Bronchial epithelial cell (primary cell): ENCODE results near the gene VPS4B. TPM values are rescaled to one million over a fixed set of nuclear protein-coding genes. Genes with fewer than 3 reads are reported as not detected.

ENCODE experiments used
- DNase-seq: peaks from one replicate; pipeline ENCODE4 v3.0.0-alpha.2; 2010; ENCODE audit warnings: low read depth
- FAIRE-seq: peaks from 2 replicates; lab custom pipeline; 2011; peaks lifted over from hg19 to GRCh38; lab: Jason Lieb, UNC
- H3K27me3 ChIP-seq: 2 replicates; pipeline ENCODE4 v1.5.1; 2011; ENCODE audit warnings: low read length; ENCODE audit not compliant: control insufficient read depth, insufficient read depth
- H3K36me3 ChIP-seq: 2 replicates; pipeline ENCODE4 v1.5.1; 2011; ENCODE audit warnings: low read length; ENCODE audit not compliant: control insufficient read depth, insufficient read depth
- H3K4me3 ChIP-seq: 2 replicates; pipeline ENCODE4 v1.5.1; 2011; ENCODE audit warnings: mild to moderate bottlenecking, low read depth, low read length, control low read depth
- total RNA-seq: library from RNA; depleted of rRNA; stranded (reverse); fragments of >200 nt; gene quantifications from 2 replicates; pipeline ENCODE4 v1.2.1, GENCODE V29; 2014
- TF ChIP-seq, protein P1 (sequence below): IDR thresholded peaks from 2 replicates; pipeline ENCODE4 v1.5.1; 2011; ENCODE audit warnings: mild to moderate bottlenecking, moderate library complexity, low read length, control low read depth, inconsistent platforms; ENCODE audit not compliant: insufficient read depth, severe bottlenecking

VPS4B gene
- total RNA-seq, 1 donor from 2014 or later: 120 TPM

DNA sequence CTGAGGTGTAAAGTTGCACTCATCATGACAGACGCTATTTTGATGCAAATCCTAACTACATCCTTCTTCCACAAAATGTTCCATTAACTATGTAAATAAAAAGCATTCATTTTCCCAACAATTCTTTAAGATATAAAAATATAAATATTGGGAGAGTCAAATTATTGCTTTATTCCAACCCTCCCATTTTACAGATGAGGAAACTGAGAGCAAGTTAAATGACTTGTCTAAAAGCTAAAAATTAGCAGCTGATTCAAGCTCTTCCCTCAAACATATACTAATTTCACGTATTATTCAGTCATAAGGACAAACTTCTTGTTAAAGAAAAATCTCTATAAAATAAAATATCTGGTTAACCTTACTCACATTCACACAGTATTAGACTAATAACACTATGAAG, 72.0 kb downstream of the VPS4B start:
- H3K4me3 ChIP-seq: no peak overlapping the region
- DNase-seq (no peak), FAIRE-seq (no peak)
- H3K27me3 ChIP-seq: no peaks in the 10 kb centered on the region
- H3K36me3 ChIP-seq: peaks cover 16% of the 10 kb centered on the region
- TF ChIP-seq, protein P1, sequence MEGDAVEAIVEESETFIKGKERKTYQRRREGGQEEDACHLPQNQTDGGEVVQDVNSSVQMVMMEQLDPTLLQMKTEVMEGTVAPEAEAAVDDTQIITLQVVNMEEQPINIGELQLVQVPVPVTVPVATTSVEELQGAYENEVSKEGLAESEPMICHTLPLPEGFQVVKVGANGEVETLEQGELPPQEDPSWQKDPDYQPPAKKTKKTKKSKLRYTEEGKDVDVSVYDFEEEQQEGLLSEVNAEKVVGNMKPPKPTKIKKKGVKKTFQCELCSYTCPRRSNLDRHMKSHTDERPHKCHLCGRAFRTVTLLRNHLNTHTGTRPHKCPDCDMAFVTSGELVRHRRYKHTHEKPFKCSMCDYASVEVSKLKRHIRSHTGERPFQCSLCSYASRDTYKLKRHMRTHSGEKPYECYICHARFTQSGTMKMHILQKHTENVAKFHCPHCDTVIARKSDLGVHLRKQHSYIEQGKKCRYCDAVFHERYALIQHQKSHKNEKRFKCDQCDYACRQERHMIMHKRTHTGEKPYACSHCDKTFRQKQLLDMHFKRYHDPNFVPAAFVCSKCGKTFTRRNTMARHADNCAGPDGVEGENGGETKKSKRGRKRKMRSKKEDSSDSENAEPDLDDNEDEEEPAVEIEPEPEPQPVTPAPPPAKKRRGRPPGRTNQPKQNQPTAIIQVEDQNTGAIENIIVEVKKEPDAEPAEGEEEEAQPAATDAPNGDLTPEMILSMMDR: no peak

DNA sequence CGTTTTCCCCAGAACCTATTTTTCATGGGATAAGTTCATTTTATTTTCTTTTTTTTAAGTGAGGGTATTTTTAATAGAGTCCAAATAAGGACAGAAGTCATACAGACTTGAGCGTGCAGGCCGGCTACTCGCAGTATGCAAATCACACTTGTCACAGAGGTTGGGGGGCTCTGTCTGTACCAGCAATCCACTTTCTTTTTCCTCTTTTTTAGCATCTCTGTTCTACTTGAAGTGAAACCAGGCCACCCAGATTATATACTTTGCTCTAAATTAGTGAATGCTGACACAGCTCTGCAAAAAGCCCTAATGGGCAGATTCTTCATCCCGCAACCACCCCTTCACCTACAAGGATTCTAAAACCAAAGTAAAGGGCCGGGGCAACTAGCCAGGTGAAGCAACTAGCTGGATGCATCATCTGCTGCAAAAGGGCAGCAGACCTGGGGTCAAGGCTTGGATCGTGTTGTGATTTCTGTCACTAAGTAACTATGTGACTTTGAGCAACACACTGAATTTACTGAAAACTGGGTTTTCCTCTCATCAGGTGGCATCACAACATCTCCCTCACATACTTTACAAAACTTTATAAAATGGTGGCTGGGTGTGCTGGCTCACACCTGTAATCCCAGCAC, 73.7 kb downstream of the VPS4B start:
- TF ChIP-seq, protein P1: no peak
- no peaks in the 10 kb centered on the region for H3K27me3 ChIP-seq
- peaks cover 18% of the 10 kb centered on the region for H3K36me3 ChIP-seq
- H3K4me3 ChIP-seq: no peak overlapping the region
- DNase-seq (no peak), FAIRE-seq (no peak)

DNA sequence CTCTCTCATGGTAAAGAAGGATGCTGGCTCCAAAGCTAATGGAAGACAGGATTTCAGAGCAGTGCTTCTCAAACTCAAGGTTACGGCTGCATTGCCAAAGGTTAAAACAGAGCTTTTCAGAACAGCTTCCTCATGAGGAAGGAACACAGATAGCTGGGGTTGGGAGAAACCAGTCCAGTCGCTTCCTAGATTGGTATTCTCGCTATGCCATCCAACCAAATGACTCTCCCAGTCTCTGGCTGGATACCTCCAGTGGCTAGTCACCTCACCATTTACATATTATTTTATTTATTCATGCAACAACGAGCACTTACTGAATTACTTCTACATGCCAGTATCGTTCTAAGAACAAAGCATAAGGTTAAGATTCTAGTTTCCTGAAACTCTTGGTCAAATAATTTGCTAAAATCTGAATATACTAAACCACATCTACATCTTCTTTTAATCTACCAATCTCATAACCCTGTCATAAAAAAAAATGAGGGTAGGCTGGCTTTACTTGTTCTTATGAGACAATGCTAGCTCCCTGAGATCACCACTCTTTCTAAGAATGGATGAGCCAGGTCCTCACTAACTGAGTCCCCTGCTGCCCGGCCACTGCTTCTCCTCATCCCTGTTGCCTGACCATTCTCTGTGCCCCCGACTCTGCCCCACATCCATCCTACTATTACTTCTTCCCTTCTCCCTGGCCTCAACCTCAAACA, 75.6 kb downstream of the VPS4B start:
- peaks cover 17% of the 10 kb centered on the region for H3K36me3 ChIP-seq
- H3K27me3 ChIP-seq: no peaks in the 10 kb centered on the region
- no peak for FAIRE-seq
- no peak overlapping the region for H3K4me3 ChIP-seq
- TF ChIP-seq, protein P1: no peak
- DNase-seq: peak; percentile 67

DNA sequence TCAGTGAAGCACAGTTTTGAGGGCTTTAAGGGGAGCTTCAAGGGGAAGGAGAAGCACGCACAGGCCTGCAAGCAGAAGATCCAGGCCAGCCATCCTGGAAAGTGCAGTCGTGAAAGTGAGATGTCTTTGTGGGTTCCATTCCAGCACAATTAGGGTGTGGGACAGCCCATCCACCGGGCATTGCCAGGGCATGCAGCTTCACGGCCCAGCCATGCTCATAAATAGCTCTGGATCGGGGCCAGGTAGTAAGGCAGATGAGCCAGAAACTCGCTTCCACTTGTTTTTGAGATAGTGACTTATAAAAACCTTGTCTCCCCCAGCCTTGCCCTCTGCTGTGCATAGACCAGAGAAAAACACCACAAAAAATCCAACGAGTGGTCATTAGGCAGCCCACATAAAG, 76.2 kb downstream of the VPS4B start:
- H3K36me3 ChIP-seq: peaks cover 16% of the 10 kb centered on the region
- H3K4me3 ChIP-seq: no peak overlapping the region
- no peaks in the 10 kb centered on the region for H3K27me3 ChIP-seq
- no peak for FAIRE-seq
- TF ChIP-seq, protein P1: no peak
- peak; percentile 88 for DNase-seq

DNA sequence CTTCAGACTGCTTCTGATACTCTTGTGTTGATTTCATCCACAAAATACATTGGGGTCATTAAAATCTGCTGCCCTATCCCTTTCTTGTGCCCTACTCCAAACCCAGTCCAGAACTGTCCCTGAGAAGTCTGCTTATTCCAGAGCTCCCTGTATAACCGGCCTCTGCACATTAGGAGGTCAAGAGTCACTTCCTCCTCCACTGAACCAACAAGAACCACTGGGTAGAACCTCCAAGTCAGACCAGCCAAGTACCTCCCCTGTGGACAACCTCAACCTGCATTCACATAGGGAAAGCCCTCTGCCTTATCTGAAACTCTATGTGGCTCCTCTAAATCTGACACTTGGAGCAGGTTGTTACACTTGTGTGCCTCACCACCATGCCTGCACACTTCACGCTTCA, 77.4 kb downstream of the VPS4B start:
- Histone ChIP-seq H3K4me3 (no peak overlapping the region), H3K27me3 (no peaks in the 10 kb centered on the region), H3K36me3 (peaks cover 15% of the 10 kb centered on the region)
- no peak for DNase-seq
- peak; percentile 60 for FAIRE-seq
- TF ChIP-seq, protein P1: no peak
